Mesothelial cell of epicardium (in vitro differentiated cells): ENCODE results near the gene SEPTIN1. TPM values are rescaled to one million over a fixed set of nuclear protein-coding genes. Genes with fewer than 3 reads are reported as not detected.
A peak's percentile ranks its signal among the peaks of the same experiment; 100 is the strongest.

Source experiments
- DNase-seq, 2 experiments: peaks; one replicate each; pipeline ENCODE4 v3.0.0; 2021; ENCODE audit warnings: low spot score in 2 of 2; ENCODE audit not compliant: unreplicated experiment in 2 of 2
- H3K27ac Mint-ChIP-seq: 2 replicates; pipeline ENCODE4 v1.8.0; 2021; ENCODE audit warnings: mixed read lengths
- H3K27me3 Mint-ChIP-seq: 2 replicates; pipeline ENCODE4 v1.8.0; 2021; ENCODE audit warnings: low read depth, mixed read lengths
- H3K36me3 Mint-ChIP-seq: 2 replicates; pipeline ENCODE4 v1.8.0; 2021; ENCODE audit warnings: mixed read lengths
- H3K4me1 Mint-ChIP-seq: 2 replicates; pipeline ENCODE4 v1.8.0; 2021; ENCODE audit warnings: mixed read lengths
- H3K4me3 Mint-ChIP-seq: 2 replicates; pipeline ENCODE4 v1.8.0; 2021; ENCODE audit warnings: mild to moderate bottlenecking, moderate library complexity, mixed read lengths
- H3K9me3 Mint-ChIP-seq: 2 replicates; pipeline ENCODE4 v1.8.0; 2021; ENCODE audit warnings: mixed read lengths
- total RNA-seq: library from RNA; stranded (reverse); gene quantifications from 3 replicates; pipeline ENCODE4 v1.2.1, GENCODE V29; 2021
- TF ChIP-seq, protein P1 (sequence below): fragments of 200-600 bp; sonication (generic); IDR thresholded peaks from one replicate; pipeline ENCODE4 v1.5.0; 2021; ENCODE audit warnings: antibody characterized with exemption; ENCODE audit not compliant: unreplicated experiment

The SEPTIN1 gene
- total RNA-seq, 1 donor from 2014 or later, result 1.6 TPM

DNA sequence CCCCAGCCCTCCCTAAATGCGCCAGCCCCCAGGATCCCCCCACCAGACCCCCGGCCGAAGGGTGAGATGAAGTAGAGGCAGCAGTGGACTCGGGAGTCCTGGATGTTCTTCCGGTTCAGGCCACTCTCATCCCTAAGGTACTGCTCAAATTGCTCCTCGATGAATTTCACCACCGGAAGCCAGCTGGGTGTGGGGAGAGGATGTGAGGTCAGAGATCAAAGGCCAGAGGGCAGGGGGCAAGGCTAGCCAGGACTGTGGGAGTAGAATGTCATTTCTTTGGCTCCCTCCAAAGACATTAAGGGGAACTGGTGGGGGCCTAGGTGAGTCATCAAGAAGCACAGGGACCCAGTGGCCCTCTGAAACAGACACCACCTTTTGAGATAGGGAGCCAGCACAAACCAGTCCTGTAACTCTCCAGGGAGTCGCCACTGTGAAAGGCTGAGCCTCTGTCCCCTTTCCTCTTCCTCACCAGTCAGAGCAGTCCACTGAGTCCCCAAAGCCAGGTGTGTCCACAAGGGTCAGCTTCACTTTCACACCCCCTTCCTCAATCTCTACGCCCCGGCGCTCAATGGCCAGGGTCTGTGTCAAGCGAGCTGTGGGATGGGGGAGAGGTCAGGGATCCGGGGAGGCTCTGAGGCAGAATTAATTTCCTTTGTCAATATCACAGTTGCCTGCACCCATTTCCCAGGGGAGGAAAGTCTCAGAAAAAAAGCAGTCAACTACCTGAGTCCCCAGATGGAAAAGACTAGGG, 895 bp downstream of the SEPTIN1 start:
- H3K4me1 Mint-ChIP-seq, result peaks cover 17% of the 10 kb centered on the region
- no peak overlapping the region for H3K27ac Mint-ChIP-seq
- no peaks in the 10 kb centered on the region for H3K9me3 Mint-ChIP-seq
- TF ChIP-seq, protein P1, sequence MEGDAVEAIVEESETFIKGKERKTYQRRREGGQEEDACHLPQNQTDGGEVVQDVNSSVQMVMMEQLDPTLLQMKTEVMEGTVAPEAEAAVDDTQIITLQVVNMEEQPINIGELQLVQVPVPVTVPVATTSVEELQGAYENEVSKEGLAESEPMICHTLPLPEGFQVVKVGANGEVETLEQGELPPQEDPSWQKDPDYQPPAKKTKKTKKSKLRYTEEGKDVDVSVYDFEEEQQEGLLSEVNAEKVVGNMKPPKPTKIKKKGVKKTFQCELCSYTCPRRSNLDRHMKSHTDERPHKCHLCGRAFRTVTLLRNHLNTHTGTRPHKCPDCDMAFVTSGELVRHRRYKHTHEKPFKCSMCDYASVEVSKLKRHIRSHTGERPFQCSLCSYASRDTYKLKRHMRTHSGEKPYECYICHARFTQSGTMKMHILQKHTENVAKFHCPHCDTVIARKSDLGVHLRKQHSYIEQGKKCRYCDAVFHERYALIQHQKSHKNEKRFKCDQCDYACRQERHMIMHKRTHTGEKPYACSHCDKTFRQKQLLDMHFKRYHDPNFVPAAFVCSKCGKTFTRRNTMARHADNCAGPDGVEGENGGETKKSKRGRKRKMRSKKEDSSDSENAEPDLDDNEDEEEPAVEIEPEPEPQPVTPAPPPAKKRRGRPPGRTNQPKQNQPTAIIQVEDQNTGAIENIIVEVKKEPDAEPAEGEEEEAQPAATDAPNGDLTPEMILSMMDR, result no peak
- no peak overlapping the region for H3K4me3 Mint-ChIP-seq
- peaks cover 2% of the 10 kb centered on the region for H3K36me3 Mint-ChIP-seq
- H3K27me3 Mint-ChIP-seq, result no peaks in the 10 kb centered on the region
- no peak for DNase-seq

DNA sequence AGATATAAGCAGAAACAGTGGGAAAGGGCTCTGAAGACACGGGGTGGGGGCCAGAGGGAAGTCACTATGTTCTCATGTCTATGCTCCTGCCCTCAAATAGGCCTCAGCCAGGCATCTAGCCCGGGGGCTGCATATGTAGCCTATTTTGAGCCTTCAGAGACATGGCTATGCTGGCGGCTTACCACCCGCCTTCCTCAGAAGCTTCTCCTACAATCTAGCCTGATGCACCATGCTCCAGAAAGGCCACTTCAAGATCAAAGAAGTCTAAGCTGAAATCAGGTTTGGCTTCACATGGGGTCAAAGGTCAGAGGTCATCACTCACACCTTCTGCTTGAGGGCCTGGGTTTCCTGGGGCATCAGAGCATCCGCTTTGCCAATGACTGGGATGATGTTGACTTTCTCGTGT, 1.6 kb downstream of the SEPTIN1 start:
- Mint-ChIP-seq H3K36me3 (peaks cover 2% of the 10 kb centered on the region), H3K27ac (no peak overlapping the region), H3K4me3 (peak overlapping the region; percentile 24), H3K27me3 (no peaks in the 10 kb centered on the region), H3K4me1 (peaks cover 18% of the 10 kb centered on the region), H3K9me3 (no peaks in the 10 kb centered on the region)
- TF ChIP-seq, protein P1, result no peak
- no peak for DNase-seq

DNA sequence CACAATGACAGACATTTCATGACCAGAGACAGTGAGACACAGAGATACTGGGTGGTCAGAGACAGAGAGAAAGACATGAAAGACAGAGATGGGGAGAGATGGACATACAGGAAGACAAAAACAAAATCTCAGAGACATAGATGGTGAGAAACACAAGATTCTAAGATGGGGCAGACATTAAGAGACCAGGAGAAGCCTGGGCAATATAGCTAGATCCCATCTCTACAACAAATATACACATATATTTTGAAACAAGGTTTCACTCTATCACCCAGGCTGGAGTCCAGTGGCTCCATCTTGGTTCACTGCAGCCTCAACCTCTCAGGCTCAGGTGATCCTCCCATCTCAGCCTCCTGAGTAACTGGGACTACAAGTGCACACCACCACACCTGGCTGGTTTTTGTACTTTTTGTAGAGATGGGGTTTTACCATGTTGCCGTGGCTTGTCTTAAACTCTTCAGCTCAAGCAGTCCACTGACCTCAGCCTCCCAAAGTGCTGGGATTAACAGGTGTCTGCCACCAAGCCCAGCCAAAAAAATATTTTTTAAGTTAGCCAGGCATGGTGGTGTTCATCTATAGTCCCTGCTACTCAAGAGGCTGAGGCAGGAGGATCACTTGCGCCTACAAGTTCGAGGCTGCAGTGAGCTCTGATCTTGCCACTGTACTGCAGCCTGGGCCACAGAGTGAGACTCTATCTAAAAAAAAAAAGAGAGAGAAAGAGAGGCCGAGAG, 2.1 kb downstream of the SEPTIN1 start:
- H3K4me1 Mint-ChIP-seq, result peaks cover 23% of the 10 kb centered on the region
- no peaks in the 10 kb centered on the region for H3K27me3 Mint-ChIP-seq
- peak overlapping the region; percentile 4 for H3K27ac Mint-ChIP-seq
- TF ChIP-seq, protein P1, result no peak
- H3K4me3 Mint-ChIP-seq, result peak overlapping the region; percentile 87
- H3K36me3 Mint-ChIP-seq, result peaks cover 2% of the 10 kb centered on the region
- no peaks in the 10 kb centered on the region for H3K9me3 Mint-ChIP-seq
- DNase-seq, result no peak

DNA sequence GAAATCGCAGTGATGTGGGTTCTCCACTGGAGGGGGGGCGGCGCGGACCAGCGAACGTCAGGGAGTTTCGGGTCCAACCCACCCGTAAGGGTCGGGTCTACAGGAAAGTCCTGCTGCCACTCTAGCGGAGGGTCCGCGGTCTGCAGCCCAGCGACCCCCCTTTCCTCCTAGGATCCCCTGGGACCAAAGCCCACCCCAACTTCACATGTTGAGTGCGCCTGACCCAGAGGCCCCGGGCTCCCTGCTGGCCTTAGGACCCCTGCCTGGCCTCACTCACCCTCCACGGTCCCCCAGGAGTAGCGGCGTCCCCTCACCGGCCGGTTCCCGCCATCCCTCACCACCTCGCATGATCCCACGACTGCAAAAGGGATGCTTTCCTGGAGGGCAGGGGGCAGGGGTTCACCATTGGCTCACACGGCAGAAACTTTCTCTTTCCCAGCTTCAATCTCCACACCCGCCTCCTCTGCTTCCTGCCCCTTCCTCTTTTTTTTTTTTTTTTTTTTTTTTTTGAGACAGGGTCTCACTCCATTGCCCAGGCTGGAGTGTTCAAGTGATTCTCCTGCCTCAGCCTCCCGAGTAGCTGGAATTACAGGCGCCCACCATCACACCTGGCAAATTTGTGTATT, 3.1 kb downstream of the SEPTIN1 start:
- peak overlapping the region; percentile 100 for H3K27ac Mint-ChIP-seq
- TF ChIP-seq, protein P1, result no peak
- no peak for DNase-seq
- H3K27me3 Mint-ChIP-seq, result no peaks in the 10 kb centered on the region
- peaks cover 2% of the 10 kb centered on the region for H3K36me3 Mint-ChIP-seq
- H3K9me3 Mint-ChIP-seq, result no peaks in the 10 kb centered on the region
- peak overlapping the region; percentile 87 for H3K4me3 Mint-ChIP-seq
- peaks cover 23% of the 10 kb centered on the region for H3K4me1 Mint-ChIP-seq

DNA sequence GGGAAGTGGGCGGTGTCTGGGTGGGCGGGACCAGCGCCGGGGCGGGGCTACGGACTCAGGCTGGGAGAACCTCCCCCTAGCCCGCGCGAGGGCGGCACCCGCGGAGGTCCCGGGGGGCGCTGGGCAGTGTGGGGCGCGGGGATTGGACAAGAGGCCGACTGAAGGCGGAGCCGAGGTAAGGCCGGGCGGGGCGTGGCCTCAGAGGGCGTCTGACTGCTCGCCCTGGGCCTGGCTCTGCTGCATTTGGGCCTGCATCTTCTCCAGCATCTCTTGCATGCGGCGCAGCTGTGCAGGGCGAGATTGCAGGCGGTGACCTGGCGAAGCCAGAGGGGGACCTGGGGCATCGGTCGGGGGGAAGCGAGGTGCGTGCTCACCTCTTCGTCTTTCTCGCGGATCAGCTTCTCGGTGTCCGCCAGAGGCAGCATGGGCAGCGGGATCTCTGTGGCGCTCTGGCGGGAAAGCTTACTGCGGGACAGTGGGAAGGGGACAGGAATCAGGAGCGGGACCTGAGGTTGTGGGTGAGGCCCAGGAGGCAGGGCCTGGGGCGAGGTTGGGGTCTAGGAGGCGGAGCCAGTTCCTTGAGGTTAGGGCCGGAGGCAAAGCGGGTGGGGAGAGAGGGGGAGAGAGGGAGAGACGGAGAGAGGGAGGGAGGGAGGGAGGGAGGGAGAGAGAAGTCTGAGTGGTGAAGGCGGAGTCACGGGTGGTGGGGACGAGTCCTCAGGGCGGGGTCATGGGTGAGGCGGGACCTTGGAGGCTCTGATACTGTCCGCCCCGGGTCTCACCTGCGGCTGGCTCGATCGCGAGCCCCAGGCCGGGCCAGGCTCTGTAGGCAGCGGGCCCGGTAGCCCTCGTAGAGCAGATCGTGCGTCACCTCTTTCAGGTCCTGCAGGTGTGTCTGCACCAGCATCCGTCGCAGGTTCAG, 3.9 kb downstream of the SEPTIN1 start:
- Mint-ChIP-seq H3K27ac (peak overlapping the region; percentile 100), H3K27me3 (no peaks in the 10 kb centered on the region), H3K4me1 (peaks cover 23% of the 10 kb centered on the region), H3K9me3 (no peaks in the 10 kb centered on the region), H3K4me3 (peak overlapping the region; percentile 87), H3K36me3 (peaks cover 2% of the 10 kb centered on the region)
- TF ChIP-seq, protein P1, result no peak
- peak; percentile 98 for DNase-seq
